UCSD-AML1 (cell line): ENCODE measurements around the gene DRD2.
A peak's percentile ranks its signal among the peaks of the same experiment; 100 is the strongest.

Source experiments
- DNase-seq: peaks from one replicate; lab custom pipeline; 2025; ENCODE audit not compliant: unreplicated experiment; lab: John Stamatoyannopoulos, UW

DRD2 gene

DNA sequence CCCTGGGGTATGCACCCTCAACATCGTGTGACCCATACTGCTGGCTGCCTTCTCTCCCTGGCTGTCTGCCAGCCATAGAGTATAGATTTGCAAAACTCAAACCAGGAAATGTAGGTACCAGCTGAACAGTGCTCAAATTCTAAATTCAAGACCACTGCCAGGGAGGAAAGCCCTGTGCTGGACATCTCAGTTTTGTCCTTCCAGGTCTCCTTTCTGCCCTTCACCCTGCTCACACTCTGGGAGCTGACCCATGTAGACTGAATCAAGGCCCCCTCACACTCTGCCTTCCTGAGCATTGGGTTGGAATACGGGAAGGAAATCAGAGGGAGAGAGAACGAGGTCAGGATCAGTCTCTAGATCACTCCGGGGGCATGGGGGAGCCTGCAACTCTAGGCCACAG, 12.4 kb upstream of the DRD2 start:
- DNase-seq = no peak

GRCh38 chr11:113484223-113484622, 9.0 kb upstream of the DRD2 start:
- no peak for DNase-seq

DNA sequence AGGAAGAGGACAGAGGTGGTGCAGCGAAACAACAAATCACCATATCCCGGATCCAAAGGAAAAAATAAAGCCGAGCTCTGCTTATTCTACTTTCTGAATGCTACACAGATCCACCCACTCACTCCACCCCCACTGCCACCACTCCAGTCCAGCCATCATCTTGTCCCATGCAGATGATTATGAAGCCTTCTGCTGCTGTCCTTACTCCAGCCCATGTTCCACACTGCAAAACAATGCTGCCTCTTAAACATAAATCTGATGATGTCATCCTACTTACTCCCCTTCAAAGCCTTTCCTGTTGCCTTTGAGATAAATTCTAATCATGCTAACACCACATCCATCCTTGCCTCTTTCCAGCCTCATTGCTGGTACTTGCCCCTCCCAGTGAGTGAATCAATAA, 6.5 kb upstream of the DRD2 start:
- DNase-seq = no peak

DNA sequence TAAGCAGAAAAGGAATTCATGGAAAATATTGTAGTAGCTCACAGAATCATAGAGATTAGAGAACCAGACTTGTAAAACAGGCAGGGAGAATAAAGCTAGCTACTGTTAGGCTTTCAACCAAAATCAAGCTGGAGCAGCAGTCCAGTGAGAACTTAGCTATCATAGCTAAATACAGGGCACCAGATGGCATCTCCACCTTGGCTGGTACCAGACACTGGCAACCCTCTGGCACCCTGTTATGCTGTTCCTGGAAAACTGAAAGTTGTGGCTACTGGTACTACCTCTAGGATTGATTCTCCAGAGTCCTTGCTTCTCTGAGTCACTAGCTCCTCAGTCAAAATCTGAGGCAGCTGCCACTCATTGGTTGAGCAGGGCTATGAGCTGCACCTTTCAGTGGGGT, 6.0 kb upstream of the DRD2 start:
- DNase-seq = no peak

DNA sequence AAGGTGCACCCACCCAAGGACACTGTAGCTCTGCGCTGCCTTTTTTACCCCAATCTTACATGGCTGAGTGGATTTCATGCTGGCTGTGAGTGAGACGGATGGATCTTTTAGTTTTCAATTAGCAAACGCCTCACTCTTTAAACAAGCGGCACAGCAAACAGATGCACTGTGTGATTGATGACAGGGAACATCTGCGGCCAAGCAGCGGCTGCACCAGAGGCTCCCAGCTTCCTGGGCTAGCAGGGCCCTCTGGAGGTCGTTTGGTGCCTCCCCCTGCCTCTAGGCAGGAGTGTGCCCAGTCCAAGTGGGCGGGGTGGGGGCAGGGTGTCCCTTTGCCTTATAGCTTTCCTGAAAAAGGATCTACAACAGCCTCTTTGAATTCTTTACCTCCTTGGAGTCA, 2.1 kb upstream of the DRD2 start:
- DNase-seq = no peak

DNA sequence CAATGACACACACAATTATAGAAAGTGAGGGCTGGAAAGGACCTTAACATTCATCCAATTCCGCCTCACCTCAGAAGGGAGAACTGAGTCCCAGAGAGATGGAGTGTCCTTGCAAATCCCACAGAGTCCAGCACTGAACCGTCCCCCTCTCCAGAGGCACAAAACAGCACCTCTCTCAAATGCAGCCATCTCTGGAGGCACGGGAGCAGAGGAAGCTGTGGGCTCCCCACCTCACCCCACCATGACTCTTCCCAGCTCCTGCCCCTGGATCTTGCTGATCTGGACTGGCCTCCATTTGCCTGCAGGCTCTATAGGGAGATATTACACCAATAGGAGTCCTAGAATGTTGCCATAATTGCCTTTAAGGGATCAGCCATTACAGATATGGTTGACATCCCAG, 1.4 kb upstream of the DRD2 start:
- DNase-seq = no peak

DNA sequence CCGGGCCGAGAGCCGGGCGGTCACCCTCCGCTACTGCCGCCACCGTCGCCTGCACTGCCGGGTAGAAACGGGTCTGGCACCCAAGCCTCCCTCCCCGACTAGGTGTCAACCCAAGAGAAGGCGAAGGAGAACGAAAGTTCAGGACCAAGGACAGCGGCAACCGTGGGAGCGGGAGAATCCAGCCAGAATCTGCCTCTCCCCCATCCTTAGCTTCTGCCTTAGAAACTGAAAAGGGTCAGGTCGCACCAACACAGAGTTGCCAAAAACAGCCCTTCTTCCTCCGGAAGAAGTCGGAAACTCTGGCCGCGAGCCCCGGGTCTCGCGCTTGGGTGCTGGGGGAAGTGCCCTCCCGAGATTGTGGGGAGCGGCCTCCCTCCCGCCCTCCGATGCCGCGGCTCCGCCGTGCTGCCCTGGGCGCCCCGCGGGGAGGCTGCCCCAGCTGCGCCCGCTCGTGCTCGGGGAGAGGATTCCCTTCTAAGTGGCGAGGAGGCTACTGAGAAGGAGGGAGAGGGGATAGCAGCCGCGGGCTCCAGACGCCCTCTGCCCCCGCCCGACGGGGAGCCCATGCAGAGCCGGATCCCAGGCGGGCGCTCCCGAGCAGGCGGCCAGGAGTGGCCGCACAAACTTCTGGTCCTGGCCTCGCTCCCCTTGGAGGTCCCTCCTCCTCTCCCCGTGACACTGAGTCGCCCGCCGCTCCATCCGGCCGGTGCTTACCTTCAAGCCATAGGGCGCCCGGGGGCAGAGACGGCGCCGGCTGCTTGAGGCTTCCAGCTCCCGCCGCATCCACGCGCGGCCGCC, 637 bp downstream of the DRD2 start:
- DNase-seq = peak; percentile 34

DNA sequence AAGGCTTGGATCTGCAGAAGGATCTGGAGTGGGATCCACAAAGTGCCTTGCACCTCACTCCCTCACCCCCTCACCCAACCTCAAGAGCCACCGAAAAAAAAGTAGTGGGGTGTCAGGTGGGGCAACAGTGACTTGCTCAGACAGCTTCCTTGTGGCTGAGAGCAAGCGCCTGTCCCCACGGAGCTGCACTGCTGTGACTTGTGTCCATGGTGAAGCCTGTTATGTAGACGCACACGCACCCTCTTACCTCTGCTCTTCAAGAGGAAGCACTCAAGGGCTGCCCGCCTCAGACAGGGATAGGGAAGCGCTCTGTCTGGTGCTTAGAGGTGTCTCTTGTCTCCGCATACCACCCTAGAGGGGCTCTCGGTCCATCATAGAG, 1.2 kb downstream of the DRD2 start:
- no peak for DNase-seq

DNA sequence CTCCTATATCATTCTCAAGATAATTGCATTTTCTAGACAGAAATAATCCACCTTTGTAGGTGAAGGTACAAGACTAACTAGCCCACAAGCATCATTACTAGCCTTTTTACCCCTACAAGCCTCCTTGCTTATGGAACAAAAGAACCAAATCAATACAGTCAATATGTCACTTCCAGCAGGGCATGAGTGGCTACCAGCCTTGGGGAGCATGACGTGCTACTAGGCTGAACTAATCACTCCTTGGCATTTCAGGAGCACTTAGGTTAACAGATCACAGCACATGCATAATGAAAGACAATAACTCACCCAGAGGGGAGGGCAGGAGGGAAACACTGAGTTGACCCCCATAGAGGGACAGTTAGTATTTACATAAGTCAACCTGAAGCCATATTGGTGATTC, 2.7 kb downstream of the DRD2 start:
- DNase-seq = no peak

- DNase-seq = no peak
Observed at GRCh38 chr11:113470233-113470632, 5.0 kb downstream of the DRD2 start.

DNA sequence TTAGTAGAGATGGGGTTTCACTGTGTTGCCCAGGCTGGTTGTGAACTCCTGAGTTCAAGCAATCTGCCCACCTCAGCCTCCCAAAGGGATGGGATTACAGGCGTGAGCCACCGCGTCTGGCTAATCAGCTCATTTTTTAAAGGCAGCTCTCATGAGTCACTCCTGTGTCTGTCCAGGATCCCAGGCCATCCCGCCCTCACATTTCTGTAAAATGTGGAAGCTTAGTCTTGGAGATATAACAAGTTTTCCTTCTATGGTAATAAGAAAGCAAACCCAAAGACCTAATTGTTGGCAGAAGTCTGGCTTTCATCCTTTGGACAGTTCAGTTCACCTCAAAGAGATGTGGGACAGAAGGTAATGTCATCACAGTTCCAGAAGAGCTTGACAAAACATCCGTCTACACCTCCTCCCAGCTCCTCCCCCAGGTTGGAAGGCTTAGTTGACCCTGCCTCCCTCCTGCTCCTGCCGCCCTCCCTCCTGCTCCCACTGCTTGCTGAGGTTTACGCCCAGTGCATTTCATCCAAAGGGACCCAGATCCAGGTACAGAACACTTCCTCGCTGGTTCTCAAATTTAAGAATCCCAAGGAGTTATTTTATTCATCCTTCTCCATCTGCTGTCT, 6.4 kb downstream of the DRD2 start:
- DNase-seq = no peak

DNA sequence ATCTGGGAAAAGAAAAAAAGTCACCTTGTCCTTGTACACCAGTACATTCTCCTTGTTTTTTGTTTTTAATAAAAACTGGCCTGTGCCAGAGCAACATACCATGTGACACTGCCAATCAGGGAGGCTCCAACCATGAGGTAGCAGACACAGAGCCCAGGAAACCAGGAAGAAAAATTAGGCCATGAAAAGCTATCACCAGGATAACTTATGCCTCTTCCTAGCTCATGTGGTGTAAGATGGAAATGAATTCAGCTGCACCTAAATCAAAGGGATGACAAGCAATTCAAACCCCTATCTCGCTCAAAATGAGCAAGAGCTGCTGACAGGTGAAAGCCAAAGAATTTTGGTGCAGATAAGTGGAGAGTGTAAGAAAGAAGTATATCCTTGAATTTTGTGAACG, 7.7 kb downstream of the DRD2 start:
- DNase-seq = no peak

DNA sequence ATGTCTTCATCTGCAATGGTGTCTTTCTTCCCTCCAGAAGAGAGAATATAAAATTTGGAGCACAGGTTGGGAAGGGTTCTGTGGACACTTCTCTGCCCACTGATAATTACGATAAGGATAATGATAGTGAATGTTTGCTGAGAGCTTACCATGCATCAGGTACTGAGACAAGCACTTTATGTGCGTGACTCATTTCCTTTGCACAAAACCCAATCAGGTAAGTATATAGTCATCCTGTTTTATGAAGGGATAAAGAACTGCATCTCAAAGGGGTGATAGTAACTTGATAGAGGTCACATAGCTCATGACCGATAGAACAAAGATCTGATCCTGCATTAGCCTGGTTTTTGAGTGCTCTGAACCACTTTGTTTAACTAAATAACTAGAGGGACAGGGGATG, 9.4 kb downstream of the DRD2 start:
- DNase-seq = no peak

GRCh38 chr11:113464416-113464815, 10.8 kb downstream of the DRD2 start:
- no peak for DNase-seq

DNA sequence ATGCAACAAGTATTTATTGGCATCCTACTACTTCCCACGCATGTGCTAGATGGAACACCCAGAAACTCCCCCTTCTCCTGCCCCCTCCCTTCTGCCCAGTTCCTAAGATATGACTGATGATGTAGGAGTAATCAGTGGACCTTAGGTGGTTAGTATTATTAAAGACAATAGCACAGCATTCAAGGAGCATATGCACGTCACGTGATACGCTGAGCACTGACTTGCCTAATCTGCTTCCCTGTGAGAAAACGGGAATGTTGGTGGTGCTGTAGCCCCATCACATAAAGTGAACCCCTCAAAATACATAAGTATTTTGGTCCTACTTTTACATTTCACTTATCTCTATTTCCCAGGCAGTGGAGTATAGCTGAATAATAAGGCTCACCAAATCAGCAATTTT, 12.4 kb downstream of the DRD2 start:
- no peak for DNase-seq

- no peak for DNase-seq
Observed at GRCh38 chr11:113461639-113462038, 13.6 kb downstream of the DRD2 start.

DNA sequence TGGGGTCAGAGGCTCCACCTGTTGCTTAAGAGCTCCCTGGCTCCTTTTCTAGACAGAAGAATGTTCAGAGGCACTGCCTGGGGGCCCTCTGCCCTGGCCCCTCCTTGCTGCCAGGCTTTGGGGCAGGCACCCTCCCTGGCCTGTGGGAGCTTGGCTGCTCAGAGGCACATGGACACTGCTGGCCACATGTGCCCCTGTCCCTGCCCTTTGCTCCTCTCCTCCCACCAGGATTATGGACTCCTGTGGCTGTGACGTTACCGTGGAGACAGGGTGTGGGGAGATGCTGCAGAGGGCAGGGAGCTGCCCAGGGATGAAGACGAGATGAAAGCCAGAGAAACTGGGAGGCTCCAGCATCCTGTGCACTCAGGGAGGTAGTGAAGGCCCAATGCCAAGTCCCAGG, 14.7 kb downstream of the DRD2 start:
- no peak for DNase-seq

DNA sequence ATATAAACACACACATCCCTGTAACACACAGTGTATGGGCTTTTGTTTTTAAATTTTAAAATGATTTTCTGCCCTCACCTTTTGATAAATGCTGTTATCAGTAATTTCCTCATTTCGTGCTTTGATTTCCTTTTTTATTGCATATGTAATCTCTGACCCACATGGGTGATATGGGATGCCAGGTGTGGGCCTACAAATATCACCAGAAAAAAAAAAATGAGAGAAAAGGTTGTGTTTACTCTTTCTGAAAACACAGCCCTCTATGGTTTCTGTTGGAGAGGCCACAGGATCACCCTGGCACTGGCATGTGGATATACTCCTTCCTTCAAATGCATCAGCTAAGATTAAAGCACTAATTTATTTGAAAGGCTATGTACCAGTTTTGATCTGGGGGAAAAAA, 17.0 kb downstream of the DRD2 start:
- DNase-seq = no peak

DNA sequence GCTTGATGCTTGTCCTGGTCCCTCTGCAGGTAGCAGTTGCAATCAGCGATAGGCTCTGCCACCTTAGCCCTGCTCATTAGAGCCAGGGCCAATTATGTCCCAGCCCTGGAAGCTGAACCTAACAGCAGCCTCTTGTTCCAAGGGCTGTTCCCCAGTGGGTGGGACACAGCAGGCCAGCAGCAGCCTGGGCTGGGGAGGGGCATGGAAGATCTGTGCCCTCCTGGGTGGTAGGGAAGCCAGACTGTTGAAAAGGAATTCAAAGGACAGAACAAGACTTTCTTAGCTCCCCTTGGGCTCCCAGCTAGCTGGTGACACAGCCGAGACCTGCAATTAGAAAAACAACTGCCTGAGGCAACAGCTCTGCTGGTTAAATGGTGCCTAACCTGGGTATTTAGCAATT, 17.4 kb downstream of the DRD2 start:
- DNase-seq = no peak

GRCh38 chr11:113454455-113454854, 20.7 kb downstream of the DRD2 start:
- no peak for DNase-seq

- no peak for DNase-seq
Observed at GRCh38 chr11:113449743-113450142, 25.5 kb downstream of the DRD2 start.

DNA sequence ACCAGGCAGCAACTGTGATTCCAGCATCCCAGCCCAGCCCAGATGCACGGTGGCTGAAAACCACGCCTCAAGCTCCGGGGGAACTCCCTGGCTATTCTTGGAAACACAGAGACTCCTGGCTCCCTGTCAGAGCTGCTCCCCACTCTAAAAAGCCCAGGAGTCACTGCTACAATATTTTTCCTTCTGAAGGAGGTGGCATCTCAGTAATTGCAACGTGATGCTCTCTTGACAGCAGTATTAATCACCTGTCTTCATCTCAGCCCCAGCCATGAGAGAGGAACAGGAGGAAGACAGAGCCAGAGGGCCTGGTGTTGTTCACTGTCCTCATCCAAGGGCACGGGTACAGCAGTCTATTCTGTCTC, 26.9 kb downstream of the DRD2 start:
- no peak for DNase-seq
